NOMO-1 treated with DMSO at 0.1 percent for 48 hours (cell line): Measurements from ENCODE around the gene FAM114A2.
A peak's percentile ranks its signal among the peaks of the same experiment; 100 is the strongest.
"Not testable (repeated sequence)": the region's sequence is repeated elsewhere in the genome, so short reads cannot be mapped to it uniquely, and the experiment has no call there.

ENCODE experiments used
- DNase-seq: peaks from one replicate; lab custom pipeline; 2025; ENCODE audit not compliant: unreplicated experiment; lab: John Stamatoyannopoulos, UW

The FAM114A2 gene

DNA sequence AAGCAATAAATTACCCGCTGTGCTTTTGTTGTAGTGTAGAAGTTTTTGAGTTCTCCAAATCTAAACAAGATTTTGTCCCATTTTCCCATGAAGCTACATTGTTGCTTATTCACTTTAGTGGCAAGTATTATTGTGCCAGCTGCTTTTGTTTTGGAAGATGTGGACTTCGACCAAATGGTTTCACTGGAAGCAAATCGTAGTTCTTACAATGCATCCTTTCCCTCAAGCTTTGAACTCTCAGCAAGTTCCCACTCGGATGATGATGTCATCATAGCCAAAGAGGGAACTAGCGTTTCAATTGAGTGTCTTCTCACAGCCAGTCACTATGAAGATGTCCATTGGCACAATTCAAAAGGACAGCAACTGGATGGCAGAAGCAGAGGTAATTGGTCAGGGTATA, 10.9 kb upstream of the FAM114A2 start:
- peak; percentile 28 for DNase-seq

DNA sequence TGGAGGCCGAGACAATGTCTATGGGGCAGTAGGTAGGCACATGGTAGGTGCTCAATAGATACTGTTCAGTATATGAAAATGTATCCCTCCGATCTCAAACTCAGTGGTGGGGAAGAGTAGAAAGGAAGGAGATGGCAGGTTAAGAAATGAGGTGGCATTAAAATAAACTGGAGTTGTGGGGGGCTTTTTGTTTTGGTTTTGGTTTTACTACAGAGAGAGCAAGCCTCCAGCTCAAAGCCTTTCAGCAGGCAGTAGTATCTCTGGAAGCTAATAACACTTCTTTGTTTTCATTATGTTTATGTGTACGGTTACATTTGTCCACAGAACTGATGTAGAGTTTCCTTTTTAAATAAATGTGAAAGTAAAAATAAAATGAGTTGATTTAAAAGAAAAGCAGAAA, 8.6 kb upstream of the FAM114A2 start:
- DNase-seq: no peak

DNA sequence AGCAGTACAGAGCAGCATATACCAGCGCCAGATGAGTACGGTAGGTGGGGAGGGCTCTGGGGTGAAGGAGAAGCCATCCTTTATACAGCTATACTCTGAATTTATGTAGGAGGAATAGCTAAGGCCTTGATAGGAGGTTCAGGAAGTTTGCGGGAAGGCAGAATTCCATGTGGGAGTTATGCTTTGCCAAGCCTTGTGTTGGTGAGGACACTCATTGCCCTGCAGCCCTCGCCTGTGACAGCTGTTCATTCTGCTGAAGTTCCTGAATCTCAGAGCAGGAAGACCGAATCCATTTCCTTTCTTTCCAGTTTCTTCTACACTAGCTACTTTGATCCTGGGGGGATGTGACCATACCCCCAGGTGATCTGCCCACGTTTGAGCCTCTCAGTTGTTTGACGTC, 7.8 kb upstream of the FAM114A2 start:
- no peak for DNase-seq

- no peak for DNase-seq
Observed at GRCh38 chr5:154044581-154044980, 5.9 kb upstream of the FAM114A2 start.

GRCh38 chr5:154044099-154044498, 5.4 kb upstream of the FAM114A2 start:
- DNase-seq: no peak

- peak; percentile 9 for DNase-seq
Observed at GRCh38 chr5:154042766-154043165, 4.1 kb upstream of the FAM114A2 start.

- no peak for DNase-seq
Observed at GRCh38 chr5:154039458-154039829, 734 bp upstream of the FAM114A2 start.

DNA sequence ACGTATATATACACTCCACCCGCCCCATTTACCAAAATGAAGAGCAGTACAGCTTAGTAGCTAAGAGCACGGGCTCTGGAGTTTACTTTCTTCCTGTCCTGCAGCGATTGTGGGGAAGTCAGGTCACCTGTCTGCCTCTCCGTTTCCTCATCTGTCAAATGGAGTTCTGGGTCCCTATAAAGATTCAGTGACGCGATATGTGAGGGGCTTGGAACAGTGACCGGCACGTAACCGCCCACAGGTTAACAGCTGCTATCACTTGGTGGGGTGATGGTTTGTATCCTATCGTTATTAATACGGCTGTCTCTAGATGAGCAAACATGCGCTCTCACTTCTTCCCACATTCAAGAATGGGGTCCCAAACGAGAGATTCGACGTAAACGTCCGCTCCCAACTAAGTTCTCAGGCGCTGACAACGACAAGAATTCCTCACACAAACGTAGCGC, 426 bp downstream of the FAM114A2 start:
- peak; percentile 54 for DNase-seq

DNA sequence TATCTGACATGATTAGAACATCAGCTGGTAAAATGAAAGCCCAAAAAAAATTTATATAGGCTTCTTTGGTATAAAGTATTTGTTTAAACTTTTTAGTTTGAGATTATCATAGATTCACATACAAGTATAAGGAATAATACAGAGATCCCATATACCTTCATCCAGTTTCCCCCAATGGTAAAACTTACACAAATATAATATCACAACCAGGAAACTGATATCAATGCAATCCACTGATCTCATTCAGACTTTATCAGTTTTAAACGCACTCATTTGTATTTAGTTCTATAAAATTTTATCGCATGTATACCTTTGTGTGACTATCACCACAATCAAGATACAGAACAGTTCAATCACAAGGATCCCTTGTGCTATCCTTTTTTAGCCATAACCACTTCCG, 3.8 kb downstream of the FAM114A2 start:
- no peak for DNase-seq

- no peak for DNase-seq
Observed at GRCh38 chr5:154031937-154032489, 6.7 kb downstream of the FAM114A2 start.

DNA sequence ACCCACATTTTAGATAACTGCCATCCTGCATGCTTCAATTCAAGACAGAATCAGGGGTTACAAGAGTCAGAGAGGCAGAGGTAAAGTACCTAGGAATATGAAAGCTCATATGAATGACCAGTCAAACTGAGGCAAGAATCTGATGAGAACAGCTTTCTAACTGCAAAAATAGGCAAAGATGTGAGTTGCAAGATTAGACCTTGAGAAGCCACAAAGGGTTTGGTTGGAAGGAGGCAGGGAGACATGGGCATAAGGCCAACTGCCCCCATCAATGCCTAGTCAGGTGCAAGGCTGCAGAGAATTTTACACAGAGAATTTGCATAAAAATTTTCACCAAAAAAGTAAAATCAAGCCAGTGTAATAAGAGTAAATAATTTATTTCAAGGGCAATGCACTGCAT, 12.8 kb downstream of the FAM114A2 start:
- no peak for DNase-seq

DNA sequence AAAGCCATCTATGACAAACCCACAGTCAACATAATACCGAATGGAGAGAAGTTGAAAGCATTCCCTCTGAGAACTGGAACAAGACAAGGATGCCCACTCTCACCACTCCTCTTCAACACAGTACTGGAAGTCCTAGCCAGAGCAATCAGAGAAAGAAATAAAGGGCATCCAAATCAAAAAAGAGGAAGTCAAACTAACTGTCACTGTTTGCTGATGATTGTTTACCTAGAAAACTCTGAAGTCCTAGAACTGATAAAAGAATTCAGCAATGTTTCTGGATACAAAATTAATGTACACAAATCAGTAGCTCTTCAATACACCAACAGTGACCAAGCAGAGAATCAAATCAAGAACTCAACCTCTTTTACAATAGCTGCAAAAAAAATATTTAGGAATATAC, 19.8 kb downstream of the FAM114A2 start:
- not testable (repeated sequence) for DNase-seq

DNA sequence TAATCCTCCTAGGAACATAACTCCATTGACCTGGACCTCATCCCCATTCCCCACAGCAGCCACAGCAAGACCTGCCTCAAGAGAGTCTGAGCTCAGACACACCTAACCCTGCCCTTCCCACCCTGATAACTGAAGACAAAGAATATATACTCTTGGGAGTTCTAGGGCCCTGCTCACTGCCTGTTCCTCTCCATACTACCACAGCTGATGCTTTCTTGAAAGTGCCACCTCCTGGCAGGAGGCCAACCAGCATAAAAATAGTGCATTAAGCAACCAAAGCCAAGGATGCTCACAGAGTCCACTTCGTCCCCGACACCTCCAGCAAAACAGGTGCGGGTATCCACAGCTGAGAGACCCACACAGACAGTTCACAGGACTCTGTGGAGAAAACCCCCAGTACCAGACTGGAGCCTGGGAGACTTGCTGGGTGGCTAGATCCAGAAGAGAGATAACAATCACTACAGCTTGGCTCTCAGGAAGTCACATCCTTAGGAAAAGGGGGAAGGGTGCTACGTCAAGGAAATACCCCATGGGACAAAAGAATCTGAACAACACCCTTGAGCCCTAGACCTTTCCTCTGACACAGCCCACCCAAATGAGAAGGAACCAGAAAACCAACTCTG, 23.5 kb downstream of the FAM114A2 start:
- DNase-seq: no peak

- DNase-seq: no peak
Observed at GRCh38 chr5:154010660-154011059, 28.1 kb downstream of the FAM114A2 start.

GRCh38 chr5:154005648-154006047, 33.1 kb downstream of the FAM114A2 start:
- no peak for DNase-seq

DNA sequence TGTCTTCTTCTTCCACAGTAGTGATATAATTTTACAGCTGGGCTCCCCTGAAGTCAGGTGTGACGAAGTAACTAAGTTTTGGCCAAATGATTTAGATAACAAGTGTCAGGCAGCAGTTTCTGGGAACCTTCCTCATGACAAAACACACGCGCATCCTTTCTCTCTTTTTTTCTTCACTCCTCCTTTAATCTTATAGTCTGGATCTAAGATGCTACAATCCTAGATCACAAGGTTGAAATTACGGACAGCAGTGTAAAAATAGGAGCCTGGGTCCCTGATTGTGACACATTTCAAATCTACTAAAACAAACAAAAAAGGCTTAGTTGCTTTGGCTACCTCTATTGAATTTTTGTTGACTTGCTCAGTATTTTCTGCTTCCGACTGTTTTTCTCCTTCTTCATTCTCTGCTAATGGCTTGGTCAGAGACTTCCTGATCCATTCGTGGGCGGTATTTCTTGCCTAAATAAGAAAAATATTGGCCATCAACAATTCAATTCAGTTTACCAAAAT, 36.1 kb downstream of the FAM114A2 start:
- no peak for DNase-seq

DNA sequence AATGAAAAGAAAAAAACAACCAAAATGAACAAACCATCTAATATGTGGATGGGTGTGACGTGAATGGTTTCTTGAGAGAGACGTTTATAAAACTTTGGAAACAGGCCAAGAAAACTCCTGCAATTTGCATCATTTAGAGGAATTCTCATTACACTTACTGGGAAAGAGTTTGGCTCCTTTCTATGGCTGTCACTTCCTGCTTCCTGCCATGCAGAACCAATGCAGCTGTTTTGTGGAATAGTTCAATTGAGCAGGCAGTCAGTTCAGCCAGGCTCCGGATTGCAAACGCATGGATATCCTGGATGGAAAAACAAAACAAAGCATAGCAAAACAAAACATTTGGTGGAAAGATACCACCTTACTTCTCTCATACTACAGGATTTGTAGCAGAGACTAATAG, 36.6 kb downstream of the FAM114A2 start:
- no peak for DNase-seq

DNA sequence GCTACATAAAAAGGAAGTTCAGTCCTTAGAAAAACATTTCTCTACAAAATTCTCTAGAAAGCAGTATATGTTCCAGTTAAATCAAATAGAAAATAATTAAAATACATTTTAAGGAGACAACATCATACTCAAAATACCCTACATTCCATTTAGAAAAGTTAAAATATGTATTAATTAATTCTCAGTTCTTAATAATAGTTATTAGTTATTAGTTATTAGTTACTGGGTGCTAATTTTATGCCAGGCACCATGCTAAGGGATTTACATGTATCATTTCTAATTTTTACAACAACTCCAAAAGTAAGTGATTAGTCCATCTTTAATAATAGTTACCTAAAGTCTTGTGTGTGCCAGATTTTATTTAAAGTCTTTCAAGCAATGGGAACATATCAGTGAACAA, 38.0 kb downstream of the FAM114A2 start:
- no peak for DNase-seq

- DNase-seq: no peak
Observed at GRCh38 chr5:153999995-154000394, 38.7 kb downstream of the FAM114A2 start.

DNA sequence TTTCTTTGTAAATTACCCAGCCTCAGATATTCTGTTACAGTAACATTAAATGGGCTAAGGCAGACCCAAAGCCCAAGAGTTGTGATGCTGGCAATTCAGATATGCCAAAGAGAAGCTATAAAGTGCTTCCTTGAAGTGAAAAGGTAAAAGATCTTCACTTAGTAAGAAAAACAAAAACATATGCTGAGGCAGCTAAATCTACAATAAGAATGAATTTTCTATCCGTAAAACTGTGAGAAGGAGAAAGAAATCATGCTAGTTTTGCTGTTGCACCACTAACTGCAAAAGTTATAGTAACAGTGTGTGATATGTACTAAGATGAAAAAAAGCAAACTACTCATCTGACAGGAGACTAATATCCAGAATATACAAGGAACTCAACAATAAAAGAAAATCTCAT, 39.9 kb downstream of the FAM114A2 start:
- DNase-seq: no peak

DNA sequence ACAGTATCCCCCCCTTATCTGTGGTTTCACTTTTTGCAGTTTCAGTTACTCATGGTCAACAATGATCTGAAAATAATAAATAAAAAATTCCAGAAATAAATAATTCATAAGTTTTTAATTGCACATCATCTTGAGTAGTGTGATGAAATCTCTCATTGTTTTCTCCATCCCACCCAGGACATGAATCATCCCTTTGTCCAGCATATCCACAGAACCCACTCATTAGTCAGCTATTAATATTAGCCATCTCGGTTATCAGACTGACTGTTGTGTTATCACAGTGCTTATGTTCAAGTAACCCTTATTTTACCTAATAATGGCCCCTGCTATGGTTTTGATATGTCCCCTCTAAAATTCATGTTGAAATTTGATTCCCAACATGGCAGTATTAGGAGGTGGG, 40.7 kb downstream of the FAM114A2 start:
- DNase-seq: no peak

DNA sequence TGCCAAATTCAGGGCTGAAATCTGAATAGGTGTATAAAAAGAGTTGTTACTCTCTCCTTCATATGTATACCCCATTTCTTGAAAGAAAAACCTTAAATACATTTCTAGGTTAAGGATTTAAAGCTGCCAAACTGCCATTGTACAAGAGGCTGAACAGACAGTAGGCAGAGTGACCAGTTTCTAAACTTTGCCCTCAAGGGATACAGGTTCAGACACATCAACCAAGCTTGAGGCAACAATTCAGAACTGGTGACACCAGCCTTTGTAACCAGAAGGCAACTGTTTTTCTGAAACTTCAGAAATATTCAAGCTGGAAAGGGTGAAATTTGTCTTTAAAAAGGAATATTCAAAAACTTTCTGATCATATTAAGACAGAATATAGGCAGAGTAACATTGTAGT, 47.5 kb downstream of the FAM114A2 start:
- no peak for DNase-seq

GRCh38 chr5:153988510-153988909, 50.2 kb downstream of the FAM114A2 start:
- no peak for DNase-seq
